Measurements from ENCODE around the gene DCAF7.

DNA sequence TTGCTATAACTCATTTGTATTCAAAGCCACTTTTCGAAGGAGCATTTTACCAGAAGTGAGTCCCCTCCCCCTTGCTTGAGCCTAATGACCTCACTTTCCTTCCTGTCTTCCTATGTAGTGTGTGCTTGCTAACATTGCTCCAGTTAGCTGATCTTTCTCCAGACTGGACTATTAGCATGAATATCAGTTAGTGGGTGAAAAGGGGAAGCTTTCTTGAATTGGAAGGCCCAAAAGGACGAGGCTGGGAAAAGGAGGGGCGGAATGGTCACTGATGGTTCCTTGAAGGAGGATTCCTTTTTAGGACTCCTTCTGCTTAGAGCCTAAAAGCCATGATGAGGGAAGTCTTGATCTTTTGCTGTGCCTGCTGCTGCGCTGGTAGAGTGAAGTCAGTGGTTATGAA is 83.9 kb downstream of the DCAF7 start:
- TF ChIP-seq, protein P1, sequence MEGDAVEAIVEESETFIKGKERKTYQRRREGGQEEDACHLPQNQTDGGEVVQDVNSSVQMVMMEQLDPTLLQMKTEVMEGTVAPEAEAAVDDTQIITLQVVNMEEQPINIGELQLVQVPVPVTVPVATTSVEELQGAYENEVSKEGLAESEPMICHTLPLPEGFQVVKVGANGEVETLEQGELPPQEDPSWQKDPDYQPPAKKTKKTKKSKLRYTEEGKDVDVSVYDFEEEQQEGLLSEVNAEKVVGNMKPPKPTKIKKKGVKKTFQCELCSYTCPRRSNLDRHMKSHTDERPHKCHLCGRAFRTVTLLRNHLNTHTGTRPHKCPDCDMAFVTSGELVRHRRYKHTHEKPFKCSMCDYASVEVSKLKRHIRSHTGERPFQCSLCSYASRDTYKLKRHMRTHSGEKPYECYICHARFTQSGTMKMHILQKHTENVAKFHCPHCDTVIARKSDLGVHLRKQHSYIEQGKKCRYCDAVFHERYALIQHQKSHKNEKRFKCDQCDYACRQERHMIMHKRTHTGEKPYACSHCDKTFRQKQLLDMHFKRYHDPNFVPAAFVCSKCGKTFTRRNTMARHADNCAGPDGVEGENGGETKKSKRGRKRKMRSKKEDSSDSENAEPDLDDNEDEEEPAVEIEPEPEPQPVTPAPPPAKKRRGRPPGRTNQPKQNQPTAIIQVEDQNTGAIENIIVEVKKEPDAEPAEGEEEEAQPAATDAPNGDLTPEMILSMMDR (IDR thresholded peaks at IDR 0.05): no peak
- TF ChIP-seq POLR2A (IDR thresholded peaks at IDR 0.05) (no peak), EP300 (IDR thresholded peaks at IDR 0.05) (peak in 1 of 2 donors; percentile 63)
